Ovary (tissue), 3 donors: ENCODE results near the gene UHRF1.

Experiments used
- POLR2A ChIP-seq: fragments of 450-650 bp; IDR thresholded peaks from one replicate; pipeline ENCODE4 v1.6.1; 2017; ENCODE audit warnings: antibody characterized with exemption, mild to moderate bottlenecking, moderate library complexity
- TF ChIP-seq, protein P1 (sequence below), 3 donors: fragments of 450-650 bp in 2 of 3; fragments of 200-600 bp in 1 of 3; IDR thresholded peaks; one replicate each; pipeline versions ENCODE4 v1.5.1 to v1.8.0; 2016 to 2022; ENCODE audit warnings: antibody characterized with exemption in 3 of 3, mild to moderate bottlenecking in 1 of 3
- donor health status: DM: no; HTN: no; CAD: no.

DNA sequence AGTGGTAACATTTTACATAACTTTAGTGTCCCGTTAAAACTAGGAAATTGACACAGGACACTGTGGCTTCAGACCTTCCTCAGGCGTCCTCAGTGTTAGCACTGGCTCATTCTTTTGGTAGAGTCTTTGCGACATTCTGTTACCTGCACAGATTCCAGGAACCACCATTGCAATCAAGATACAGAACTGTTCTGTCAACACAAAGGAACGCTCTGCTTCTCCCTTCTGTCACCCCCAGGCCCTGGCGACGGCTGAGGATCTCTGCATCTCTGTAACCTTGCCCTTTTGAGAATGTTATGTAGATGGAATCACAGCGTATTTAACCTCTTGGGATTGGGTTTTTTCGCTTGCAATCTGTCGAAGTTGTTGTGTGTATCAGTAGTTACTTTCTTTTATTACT is 82.2 kb downstream of the UHRF1 start:
- TF ChIP-seq, protein P1, sequence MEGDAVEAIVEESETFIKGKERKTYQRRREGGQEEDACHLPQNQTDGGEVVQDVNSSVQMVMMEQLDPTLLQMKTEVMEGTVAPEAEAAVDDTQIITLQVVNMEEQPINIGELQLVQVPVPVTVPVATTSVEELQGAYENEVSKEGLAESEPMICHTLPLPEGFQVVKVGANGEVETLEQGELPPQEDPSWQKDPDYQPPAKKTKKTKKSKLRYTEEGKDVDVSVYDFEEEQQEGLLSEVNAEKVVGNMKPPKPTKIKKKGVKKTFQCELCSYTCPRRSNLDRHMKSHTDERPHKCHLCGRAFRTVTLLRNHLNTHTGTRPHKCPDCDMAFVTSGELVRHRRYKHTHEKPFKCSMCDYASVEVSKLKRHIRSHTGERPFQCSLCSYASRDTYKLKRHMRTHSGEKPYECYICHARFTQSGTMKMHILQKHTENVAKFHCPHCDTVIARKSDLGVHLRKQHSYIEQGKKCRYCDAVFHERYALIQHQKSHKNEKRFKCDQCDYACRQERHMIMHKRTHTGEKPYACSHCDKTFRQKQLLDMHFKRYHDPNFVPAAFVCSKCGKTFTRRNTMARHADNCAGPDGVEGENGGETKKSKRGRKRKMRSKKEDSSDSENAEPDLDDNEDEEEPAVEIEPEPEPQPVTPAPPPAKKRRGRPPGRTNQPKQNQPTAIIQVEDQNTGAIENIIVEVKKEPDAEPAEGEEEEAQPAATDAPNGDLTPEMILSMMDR (IDR thresholded peaks at IDR 0.05) = no peak
- TF ChIP-seq POLR2A = no peak
